GM19397 (cell line): ENCODE measurements around the gene AGAP3.

Source experiments
- ATAC-seq: cut with Tn5 transposase; IDR thresholded peaks from one replicate; pipeline ENCODE4 v1.9.1; 2021; ENCODE audit warnings: mild to moderate bottlenecking, moderate library complexity; ENCODE audit not compliant: unreplicated experiment

The AGAP3 gene

DNA sequence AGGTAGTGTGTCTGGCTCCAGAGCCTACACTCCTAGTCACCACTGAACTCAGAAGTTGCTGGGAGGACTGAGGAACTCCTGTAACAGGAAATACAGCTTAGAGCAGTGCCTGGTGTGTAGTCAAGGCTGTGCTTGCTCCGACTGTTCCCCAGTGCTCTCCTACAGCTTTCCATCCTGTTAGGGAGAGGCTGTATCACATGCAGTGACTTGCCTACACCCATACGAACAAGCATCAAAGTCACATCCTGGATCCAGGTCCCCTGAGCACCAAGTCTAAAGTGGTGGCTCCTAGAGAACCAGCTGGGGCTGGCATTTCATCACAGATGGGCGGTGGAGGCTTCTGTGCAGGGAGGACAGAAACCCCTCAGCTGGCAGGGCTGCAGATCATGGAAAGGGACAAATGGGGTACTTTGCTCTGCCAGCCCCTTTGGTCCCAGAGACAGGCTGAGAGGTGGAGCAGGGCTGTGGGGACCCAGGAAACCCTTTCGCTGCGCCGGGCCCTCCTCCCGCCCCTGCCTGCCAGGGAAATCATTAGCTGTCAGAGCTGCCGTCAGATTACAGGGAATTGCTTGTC is 93.1 kb downstream of the AGAP3 start:
- no peak for ATAC-seq

DNA sequence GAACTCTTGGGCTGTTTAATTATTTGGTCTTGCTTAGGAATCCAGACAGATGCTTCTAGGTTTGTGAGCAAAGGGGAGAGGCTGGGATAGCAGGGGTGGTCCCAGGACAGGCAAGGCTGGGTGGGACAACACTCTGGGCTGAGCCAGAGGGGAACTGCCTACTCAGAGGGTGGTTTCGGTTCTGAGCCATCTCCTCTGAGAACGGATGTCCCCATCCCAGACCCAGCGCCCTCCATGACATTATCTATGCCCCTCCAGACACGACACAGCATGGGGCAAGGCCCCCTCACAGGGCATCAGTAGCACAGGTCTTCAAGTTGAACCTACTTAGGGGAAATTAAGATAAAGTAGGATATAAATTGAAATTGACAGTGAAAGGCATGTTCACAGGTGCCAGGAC is 93.7 kb downstream of the AGAP3 start:
- ATAC-seq = no peak

DNA sequence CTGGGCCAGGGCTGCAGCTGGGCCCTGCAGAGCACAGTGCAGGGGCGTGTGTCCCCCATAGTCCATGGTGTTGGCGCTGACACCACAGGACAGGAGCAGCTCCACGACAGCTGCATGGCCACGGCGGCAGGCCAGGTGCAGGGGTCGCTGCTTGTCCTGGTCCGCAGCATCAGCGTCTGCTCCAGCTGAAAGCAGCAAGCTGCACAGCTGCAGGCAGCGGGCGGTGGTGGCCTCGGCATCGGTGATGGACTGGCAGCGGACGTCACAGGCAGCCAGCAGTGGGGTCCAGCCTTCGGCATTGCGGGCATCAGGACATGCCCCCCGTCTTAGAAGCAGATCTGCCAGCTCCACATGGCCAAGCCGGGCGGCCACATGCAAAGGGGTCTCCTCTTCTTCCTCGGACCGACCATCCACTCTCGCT is 94.7 kb downstream of the AGAP3 start:
- no peak for ATAC-seq

DNA sequence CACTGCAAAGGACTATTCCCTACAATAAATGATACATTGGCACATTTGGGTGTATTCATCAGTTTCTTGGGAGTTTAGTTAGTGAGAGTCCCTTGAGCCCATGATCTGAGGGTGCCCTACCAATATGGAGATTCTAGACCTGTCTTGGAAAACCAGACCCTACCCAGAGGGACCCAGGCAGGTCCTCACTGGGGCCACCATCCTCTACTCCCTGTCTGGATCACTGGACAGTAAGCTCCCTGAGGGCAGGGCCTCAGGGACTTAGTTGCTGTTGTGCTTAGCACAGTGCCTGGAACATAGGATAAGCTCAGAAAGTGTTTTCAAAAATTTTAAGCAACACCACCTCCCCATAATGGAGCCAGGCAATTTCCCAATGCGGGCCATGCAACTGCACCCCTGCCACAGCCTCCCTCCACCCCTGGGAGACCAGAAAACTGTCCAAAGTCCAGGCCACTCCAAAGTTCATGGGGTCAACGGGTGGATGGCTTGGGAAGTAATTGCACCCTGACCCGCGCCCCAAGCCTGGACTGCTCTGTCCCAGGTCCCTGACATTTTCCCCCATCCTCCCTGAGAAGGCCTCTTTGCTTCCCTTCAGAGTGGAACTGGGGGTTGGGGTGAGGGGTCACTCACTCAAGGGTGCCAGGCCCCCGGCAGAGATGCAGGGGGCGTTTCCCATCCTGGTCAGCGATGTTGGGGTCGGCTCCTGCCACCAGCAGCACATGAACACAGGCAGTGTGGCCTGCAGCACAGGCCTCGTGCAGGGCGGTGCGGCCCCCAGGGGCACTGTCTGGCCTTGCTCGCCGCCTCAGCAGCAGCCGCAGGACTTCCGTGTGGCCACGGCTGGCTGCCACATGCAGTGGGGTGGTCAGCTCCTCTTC is 99.7 kb downstream of the AGAP3 start:
- no peak for ATAC-seq

DNA sequence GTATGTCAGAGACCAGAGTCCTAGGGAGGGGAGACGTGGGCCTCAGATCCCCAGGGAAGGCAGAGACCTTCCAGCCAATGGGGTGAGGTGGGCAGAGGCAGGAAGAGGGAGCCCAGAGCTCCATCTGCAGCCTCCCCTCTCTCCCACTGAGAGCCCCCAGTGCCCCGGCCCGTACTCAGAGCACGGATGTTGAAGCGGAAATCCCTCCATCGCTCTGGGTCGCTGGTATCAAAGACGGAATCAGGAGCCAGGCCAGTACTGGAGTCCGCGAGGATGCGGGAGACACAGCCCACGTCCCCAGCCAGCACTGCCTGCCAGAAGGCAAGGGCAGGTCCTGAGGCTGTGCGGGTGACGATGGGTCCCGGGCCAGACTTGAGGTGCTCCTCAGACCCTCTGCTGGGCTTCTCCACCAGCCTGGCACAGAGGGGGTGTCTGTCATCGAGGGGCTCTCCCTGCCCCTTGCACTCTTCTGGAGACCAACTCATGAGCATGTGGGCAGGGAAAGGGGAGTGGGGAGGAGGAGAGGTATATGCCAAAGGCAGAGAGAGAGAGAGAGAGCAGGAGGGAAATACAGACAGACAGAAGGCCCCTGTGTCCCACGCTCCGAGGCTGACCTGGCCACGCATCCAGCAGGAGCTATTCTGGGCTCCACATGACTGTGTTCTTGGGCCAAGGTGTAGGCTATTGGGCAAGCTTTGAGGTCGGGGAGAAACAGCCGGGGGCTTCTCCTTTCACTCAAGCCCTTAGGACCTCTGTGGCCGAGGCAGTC is 100.5 kb downstream of the AGAP3 start, which contains the start of gene ASB10:
ASB10 (minus strand) TSS at position 611 of the 769 bp plus-strand sequence; CDS start at position 491, 120 bp downstream.
- no peak for ATAC-seq

DNA sequence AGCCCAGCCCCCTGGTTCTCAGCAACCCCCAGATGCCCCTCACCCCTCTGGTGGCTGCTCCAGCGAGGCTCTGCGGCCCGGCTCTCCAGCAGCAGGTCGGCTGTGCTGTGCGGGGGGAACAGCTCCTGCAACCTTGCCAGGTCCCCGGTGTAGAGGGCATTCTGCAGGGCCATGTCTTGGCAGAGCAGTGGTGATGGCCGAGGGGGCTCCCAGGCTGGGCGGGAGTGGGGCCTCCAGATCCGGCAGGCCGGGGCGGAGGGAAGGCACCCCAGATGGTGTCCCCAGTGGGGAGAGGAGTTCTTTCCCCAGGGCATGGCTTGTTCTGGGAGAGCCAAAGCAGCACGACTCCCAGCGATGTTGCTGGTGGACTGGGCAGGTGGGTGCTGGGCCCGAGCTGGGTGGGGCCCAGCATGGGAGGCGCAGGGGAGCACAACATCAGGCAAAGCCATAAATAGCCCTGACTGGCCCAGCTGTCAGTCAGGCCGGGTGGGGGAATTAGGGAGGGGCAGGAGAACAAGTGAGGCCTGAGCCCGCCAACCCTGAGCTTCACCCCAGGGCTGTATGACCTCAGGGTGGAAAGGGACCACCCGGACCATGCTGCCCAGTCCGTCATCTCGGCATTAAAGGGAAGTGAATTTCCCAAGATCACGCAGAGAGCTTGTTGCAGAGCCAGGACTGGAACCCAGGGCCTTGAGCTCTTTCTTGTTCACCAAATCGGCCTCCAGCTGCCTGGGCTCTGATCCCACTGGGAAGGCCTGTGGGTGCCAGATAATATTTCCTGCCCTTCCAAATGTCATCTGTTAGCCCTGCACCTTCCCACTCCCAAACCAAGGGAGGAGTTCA is 101.4 kb downstream of the AGAP3 start:
- ATAC-seq = no peak

DNA sequence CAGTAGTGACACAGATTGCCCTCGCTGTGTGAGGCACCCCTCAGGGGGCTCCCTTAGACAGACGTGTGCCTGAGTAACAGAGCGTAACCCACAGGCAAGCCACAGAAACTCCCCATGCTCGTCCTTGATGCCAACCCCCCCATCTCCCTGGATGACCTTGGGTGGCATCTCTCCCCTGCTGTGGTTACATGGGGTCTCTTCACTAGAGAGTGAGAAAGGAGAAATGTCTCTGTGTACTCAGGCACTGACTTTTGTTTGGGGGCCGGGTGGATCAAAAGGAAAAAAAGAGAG is 101.9 kb downstream of the AGAP3 start:
- no peak for ATAC-seq

DNA sequence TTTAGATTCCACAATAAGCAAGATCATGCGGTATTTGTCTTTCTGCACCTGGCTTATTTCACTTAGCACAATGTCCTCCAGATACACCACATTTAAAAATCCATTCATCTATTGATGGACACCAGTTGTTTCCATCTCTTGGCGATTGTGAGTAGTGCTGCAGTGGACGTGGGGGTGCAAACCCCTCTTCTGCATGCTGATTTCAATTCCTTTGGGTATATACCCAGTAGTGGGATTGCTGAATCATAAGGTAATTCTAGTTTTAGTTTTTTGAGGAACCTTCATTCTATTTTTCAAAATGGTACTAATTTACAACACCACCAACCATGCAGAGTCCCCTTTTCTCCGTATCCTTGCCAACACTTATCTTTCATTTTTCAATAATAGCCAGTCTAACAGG is 102.8 kb downstream of the AGAP3 start:
- ATAC-seq = no peak

DNA sequence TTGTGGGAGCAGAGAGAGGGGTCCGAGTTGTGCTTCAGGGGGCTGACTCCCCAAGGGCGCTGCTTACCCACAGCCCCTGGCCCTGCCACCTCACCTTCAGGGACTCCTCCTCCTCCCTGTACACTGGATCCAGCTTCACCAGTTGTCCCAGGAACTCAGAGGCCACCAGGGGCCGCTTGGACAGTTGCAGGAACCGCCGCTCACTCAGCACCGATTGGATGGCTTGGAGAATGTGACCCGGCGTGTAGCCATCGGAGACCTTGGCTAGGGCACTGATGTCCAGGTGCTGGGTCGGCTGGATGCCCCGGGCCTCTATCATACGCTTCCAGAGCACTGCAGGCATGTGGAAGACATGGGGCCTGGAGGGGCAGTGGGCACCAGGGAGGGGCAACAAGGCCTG is 105.3 kb downstream of the AGAP3 start:
- ATAC-seq = no peak

DNA sequence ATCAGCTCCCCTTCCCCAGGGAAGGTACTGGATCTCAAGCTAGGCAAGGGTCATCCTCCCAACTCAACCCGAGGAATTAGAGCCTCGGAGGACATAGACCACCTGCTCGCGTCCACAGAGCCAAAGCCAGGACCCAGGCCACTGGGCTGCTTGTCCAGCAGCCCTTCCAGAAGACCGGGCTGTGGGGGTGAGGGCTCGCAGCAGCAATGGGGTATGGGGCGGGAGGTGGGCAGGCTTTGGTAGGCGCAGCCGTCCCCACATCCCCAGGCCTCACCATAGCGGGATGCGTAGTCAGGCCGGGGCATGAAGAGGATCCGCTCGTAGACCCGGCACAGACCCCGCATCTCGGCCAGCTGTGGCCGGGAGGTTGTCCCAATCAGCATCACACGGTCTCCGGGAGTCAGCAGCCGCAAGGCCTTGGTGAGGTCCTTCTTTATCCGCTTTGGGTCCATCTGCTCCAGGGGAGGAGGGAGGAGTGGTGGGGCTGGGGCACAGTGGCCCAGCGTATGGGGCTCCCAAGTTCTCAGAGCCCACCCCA is 105.8 kb downstream of the AGAP3 start:
- ATAC-seq = no peak

DNA sequence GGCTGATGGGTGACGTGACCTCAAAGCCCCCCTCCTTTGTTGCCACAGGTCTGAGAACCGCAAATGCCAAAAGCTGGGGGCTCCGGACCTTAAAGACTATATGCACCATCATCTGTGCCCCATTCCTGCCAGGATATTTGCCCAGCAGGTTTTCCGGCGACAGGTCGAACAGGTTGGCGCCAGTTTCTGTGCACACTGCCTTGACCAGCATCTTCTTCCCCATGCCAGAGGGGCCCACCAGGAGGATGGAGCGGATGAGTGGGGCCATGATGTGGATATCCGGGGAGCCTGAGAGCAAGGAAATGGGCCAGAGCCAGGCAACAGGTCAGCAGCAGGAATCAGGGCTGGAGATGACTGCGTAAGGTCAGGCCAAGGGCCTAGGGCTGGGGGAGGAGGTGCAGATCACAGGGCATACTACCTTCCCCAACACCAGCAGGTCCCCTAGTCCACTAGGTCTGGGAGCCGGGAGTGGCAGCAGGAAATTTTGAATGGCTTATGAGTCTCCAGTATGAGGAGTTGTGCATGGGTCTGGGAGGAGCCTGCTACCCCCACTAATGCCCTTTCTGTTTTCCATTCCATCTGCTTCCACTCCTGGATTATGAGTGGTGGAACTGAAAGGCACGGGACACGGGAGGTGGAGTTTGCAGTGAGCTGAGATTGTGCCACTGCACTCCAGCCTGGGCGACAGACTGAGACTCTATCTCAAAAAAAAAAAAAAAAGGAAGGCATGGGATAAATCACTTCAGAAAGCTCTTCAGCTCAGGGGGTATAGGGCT is 107.1 kb downstream of the AGAP3 start:
- ATAC-seq = no peak
